H1 (cell line): Measurements from ENCODE around the gene EME2. TPM values are rescaled to one million over a fixed set of nuclear protein-coding genes. Genes with fewer than 3 reads are reported as not detected.

Experiments used
- BCL11A ChIP-seq, 2 experiments: IDR thresholded peaks; one replicate each; pipeline ENCODE4 v1.6.1; 2011; ENCODE audit warnings: low read depth in 2 of 2, low read length in 2 of 2, mild to moderate bottlenecking in 2 of 2
- CTBP2 ChIP-seq: IDR thresholded peaks from 2 replicates; pipeline ENCODE4 v1.7.0; 2011; ENCODE audit warnings: borderline replicate concordance, mild to moderate bottlenecking, moderate library complexity, mixed read lengths, low read length; ENCODE audit not compliant: insufficient read depth, insufficient read length
- EZH2 ChIP-seq: fragments of 200-600 bp; sonication (generic); IDR thresholded peaks from 2 replicates; pipeline ENCODE4 v1.7.1; 2012; ENCODE audit warnings: low read depth, mild to moderate bottlenecking, moderate library complexity, low read length, inconsistent platforms; ENCODE audit not compliant: severe bottlenecking
- GTF2F1 ChIP-seq: IDR thresholded peaks from 2 replicates; pipeline ENCODE4 v1.6.1; 2012; ENCODE audit warnings: low read depth, low read length, improper control_type of control experiment, borderline replicate concordance
- RNF2 ChIP-seq: fragments of 200-900, 300-1000 bp; sonication (generic); IDR thresholded peaks from 2 replicates; pipeline ENCODE4 v1.7.1; 2016; ENCODE audit warnings: borderline replicate concordance, low read depth, mild to moderate bottlenecking, antibody characterized with exemption, low read length; ENCODE audit not compliant: poor library complexity, severe bottlenecking; ENCODE audit errors: missing control alignments
- SIRT6 ChIP-seq: IDR thresholded peaks from one replicate; pipeline ENCODE4 v1.7.1; 2012; ENCODE audit warnings: low read length, inconsistent platforms
- polyA plus RNA-seq, 7 experiments: library from polyadenylated mRNA; depleted of rRNA in 3 of 7; stranded (reverse) in 5 of 7; unstranded in 2 of 7; fragments of >200 nt in 5 of 7; fragments of 200-250 nt in 2 of 7; gene quantifications; 1 replicate in 5 of 7; 2 replicates in 1 of 7; 4 replicates in 1 of 7; pipeline versions ENCODE4 v1.2.1 to v1.2.3, GENCODE V29; 2011 to 2013; ENCODE audit warnings: missing spikeins in 2 of 7, mixed read lengths in 2 of 7
- total RNA-seq: library from RNA; stranded (reverse); fragmentation: NEBNext Ultra II Directional; extraction: Animal tissue kit (Norgen Biotek cat#: 25700); gene quantifications from 2 replicates; pipeline ENCODE4 v1.2.1, GENCODE V29; 2021
- TF ChIP-seq, protein P1 (sequence below): fragments of 300-600 bp; sonication (generic); IDR thresholded peaks from 2 replicates; pipeline ENCODE4 v1.7.1; 2012; ENCODE audit warnings: low read length, moderate library complexity, mild to moderate bottlenecking, inconsistent platforms; ENCODE audit not compliant: insufficient replicate concordance

Gene EME2
- total and polyA plus RNA-seq, 2 of the 8 experiments (the other 6 are each of a cell fraction or from before 2014, with no cell fraction given), result 13.1 to 19.7 TPM

DNA sequence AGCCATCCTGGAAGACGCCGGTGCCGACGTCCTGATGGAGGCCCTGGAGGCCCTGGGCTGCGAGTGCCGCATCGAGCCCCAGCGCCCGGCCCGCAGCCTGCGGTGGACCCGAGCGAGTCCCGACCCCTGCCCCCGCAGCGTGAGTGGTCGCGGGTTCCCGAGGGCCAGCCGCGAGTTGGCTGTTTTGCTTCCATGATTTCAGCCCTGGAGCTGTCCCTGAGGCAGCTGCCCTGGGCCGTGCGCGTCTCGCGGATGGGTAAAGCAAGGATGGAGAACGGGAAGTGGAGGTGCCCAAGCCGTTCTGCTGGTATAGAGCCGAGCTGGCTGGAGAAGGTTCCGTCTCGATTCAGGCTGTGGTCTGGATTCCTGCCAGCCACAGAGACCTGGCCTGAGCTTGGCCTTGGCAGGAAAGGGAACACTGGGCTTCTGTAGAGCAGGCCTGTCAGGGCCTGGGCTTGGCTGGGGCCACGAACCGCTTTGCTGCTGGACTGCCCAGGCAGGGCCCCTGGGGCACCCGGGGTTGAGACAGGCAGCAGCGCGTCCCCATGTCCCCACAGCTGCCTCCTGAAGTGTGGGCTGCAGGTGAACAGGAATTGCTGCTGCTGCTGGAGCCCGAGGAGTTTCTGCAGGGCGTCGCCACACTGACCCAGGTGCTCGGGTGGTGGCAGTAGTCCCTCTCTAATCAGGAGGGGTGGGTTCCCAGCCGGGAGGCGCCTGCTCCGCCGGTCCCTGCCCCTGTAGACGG, 1.3 kb downstream of the EME2 start (continued):
- TF ChIP-seq, protein P1, sequence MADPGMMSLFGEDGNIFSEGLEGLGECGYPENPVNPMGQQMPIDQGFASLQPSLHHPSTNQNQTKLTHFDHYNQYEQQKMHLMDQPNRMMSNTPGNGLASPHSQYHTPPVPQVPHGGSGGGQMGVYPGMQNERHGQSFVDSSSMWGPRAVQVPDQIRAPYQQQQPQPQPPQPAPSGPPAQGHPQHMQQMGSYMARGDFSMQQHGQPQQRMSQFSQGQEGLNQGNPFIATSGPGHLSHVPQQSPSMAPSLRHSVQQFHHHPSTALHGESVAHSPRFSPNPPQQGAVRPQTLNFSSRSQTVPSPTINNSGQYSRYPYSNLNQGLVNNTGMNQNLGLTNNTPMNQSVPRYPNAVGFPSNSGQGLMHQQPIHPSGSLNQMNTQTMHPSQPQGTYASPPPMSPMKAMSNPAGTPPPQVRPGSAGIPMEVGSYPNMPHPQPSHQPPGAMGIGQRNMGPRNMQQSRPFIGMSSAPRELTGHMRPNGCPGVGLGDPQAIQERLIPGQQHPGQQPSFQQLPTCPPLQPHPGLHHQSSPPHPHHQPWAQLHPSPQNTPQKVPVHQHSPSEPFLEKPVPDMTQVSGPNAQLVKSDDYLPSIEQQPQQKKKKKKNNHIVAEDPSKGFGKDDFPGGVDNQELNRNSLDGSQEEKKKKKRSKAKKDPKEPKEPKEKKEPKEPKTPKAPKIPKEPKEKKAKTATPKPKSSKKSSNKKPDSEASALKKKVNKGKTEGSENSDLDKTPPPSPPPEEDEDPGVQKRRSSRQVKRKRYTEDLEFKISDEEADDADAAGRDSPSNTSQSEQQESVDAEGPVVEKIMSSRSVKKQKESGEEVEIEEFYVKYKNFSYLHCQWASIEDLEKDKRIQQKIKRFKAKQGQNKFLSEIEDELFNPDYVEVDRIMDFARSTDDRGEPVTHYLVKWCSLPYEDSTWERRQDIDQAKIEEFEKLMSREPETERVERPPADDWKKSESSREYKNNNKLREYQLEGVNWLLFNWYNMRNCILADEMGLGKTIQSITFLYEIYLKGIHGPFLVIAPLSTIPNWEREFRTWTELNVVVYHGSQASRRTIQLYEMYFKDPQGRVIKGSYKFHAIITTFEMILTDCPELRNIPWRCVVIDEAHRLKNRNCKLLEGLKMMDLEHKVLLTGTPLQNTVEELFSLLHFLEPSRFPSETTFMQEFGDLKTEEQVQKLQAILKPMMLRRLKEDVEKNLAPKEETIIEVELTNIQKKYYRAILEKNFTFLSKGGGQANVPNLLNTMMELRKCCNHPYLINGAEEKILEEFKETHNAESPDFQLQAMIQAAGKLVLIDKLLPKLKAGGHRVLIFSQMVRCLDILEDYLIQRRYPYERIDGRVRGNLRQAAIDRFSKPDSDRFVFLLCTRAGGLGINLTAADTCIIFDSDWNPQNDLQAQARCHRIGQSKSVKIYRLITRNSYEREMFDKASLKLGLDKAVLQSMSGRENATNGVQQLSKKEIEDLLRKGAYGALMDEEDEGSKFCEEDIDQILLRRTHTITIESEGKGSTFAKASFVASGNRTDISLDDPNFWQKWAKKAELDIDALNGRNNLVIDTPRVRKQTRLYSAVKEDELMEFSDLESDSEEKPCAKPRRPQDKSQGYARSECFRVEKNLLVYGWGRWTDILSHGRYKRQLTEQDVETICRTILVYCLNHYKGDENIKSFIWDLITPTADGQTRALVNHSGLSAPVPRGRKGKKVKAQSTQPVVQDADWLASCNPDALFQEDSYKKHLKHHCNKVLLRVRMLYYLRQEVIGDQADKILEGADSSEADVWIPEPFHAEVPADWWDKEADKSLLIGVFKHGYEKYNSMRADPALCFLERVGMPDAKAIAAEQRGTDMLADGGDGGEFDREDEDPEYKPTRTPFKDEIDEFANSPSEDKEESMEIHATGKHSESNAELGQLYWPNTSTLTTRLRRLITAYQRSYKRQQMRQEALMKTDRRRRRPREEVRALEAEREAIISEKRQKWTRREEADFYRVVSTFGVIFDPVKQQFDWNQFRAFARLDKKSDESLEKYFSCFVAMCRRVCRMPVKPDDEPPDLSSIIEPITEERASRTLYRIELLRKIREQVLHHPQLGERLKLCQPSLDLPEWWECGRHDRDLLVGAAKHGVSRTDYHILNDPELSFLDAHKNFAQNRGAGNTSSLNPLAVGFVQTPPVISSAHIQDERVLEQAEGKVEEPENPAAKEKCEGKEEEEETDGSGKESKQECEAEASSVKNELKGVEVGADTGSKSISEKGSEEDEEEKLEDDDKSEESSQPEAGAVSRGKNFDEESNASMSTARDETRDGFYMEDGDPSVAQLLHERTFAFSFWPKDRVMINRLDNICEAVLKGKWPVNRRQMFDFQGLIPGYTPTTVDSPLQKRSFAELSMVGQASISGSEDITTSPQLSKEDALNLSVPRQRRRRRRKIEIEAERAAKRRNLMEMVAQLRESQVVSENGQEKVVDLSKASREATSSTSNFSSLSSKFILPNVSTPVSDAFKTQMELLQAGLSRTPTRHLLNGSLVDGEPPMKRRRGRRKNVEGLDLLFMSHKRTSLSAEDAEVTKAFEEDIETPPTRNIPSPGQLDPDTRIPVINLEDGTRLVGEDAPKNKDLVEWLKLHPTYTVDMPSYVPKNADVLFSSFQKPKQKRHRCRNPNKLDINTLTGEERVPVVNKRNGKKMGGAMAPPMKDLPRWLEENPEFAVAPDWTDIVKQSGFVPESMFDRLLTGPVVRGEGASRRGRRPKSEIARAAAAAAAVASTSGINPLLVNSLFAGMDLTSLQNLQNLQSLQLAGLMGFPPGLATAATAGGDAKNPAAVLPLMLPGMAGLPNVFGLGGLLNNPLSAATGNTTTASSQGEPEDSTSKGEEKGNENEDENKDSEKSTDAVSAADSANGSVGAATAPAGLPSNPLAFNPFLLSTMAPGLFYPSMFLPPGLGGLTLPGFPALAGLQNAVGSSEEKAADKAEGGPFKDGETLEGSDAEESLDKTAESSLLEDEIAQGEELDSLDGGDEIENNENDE, result no peak
- TF ChIP-seq GTF2F1 (no peak), BCL11A (IDR thresholded peaks at IDR 0.05; ENCODE audit: low read depth in 2 of 2, low read length in 2 of 2) (no peak), CTBP2 (no peak), EZH2 (no peak), RNF2 (no peak), SIRT6 (no peak)
